H1 (cell line): ENCODE data around the gene CCDC33. TPM values are rescaled to one million over a fixed set of nuclear protein-coding genes. Genes with fewer than 3 reads are reported as not detected.

Experiments
- CTCF ChIA-PET: fragments of 300-600 bp; sonication (Branson Sonifier 250); formaldehyde crosslinking; loops from one replicate; lab custom pipeline; 2021; ENCODE audit not compliant: partially characterized antibody; lab: Charles Lee
- POLR2A ChIA-PET: fragments of 300-600 bp; sonication (Branson Sonifier 250); formaldehyde crosslinking; loops from one replicate; lab custom pipeline; 2021; ENCODE audit warnings: inconsistent platforms; ENCODE audit not compliant: partially characterized antibody; lab: Charles Lee
- DNase-seq, 2 experiments: peaks; one replicate each; pipeline versions ENCODE4 v3.0.0 to v3.0.0-alpha.2; 2010 to 2022; ENCODE audit warnings: low spot score in 2 of 2, low read depth in 1 of 2, mixed read lengths in 1 of 2
- FAIRE-seq: peaks from 2 replicates; lab custom pipeline; 2011; peaks lifted over from hg19 to GRCh38; lab: Jason Lieb, UNC
- H2AFZ ChIP-seq: 2 replicates; pipeline ENCODE4 v1.8.1; 2012; ENCODE audit warnings: low read length, inconsistent platforms
- H2AK5ac ChIP-seq: 2 replicates; pipeline ENCODE4 v1.6.1; 2013; ENCODE audit warnings: low read depth, low read length
- H2BK120ac ChIP-seq: replicated peaks from 2 replicates; pipeline ENCODE3; 2013; ENCODE audit warnings: low read depth, low read length, inconsistent platforms
- H2BK12ac ChIP-seq: 2 replicates; pipeline ENCODE4 v1.6.1; 2013; ENCODE audit warnings: low read depth, low read length
- H2BK15ac ChIP-seq: 2 replicates; pipeline ENCODE4 v1.6.1; 2013; ENCODE audit warnings: low read length
- H2BK20ac ChIP-seq: 2 replicates; pipeline ENCODE4 v1.6.1; 2013; ENCODE audit warnings: low read length
- H2BK5ac ChIP-seq: 2 replicates; pipeline ENCODE4 v1.6.1; 2013; ENCODE audit warnings: low read depth, low read length
- H3K14ac ChIP-seq: 2 replicates; pipeline ENCODE4 v1.6.1; 2013; ENCODE audit warnings: inconsistent platforms; ENCODE audit not compliant: insufficient read length
- H3K18ac ChIP-seq: 2 replicates; pipeline ENCODE4 v1.6.1; 2013; ENCODE audit warnings: low read length; ENCODE audit errors: extremely low read depth
- H3K23ac ChIP-seq: 2 replicates; pipeline ENCODE4 v1.6.1; 2013; ENCODE audit warnings: inconsistent platforms; ENCODE audit not compliant: insufficient read length
- H3K23me2 ChIP-seq: 2 replicates; pipeline ENCODE4 v1.6.1; 2013; ENCODE audit warnings: low read depth, low read length
- H3K27ac ChIP-seq: 2 replicates; pipeline ENCODE4 v1.6.1; 2011; ENCODE audit warnings: low read depth, low read length, inconsistent platforms
- H3K27me3 ChIP-seq, 4 experiments: replicated peaks in 1 of 4; 1 replicate in 1 of 4; 2 replicates in 3 of 4; pipeline versions ENCODE4 v1.6.1 to v1.8.1; 2011 to 2013; ENCODE audit warnings: low read length in 3 of 4, mild to moderate bottlenecking in 3 of 4, inconsistent platforms in 2 of 4, mixed read lengths in 2 of 4, moderate library complexity in 1 of 4; ENCODE audit not compliant: control insufficient read depth in 3 of 4, insufficient read depth in 3 of 4; ENCODE audit errors: extremely low read depth in 1 of 4
- H3K36me3 ChIP-seq, 4 experiments: 2 replicates each; pipeline versions ENCODE4 v1.6.1 to v1.8.1; 2011 to 2013; ENCODE audit warnings: mild to moderate bottlenecking in 4 of 4, low read length in 3 of 4, moderate library complexity in 2 of 4, control low read depth in 1 of 4, inconsistent platforms in 1 of 4; ENCODE audit not compliant: insufficient read depth in 4 of 4, control insufficient read depth in 2 of 4
- H3K4ac ChIP-seq: replicated peaks from 2 replicates; pipeline ENCODE3; 2013; ENCODE audit warnings: low read length, low read depth, mixed read lengths, inconsistent platforms; ENCODE audit not compliant: insufficient read length
- H3K4me1 ChIP-seq, 4 experiments: replicated peaks in 1 of 4; 1 replicate in 1 of 4; 2 replicates in 3 of 4; pipeline versions ENCODE4 v1.6.1 to v1.8.1; 2011 to 2013; ENCODE audit warnings: low read length in 3 of 4, inconsistent platforms in 2 of 4, mixed read lengths in 1 of 4; ENCODE audit not compliant: insufficient read depth in 4 of 4, control insufficient read depth in 3 of 4
- H3K4me2 ChIP-seq, 2 experiments: 2 replicates each; pipeline versions ENCODE4 v1.6.1 to v1.8.1; 2011 to 2013; ENCODE audit warnings: low read depth in 2 of 2, low read length in 2 of 2, control low read depth in 1 of 2, inconsistent platforms in 1 of 2, mild to moderate bottlenecking in 1 of 2; ENCODE audit not compliant: insufficient read depth in 1 of 2
- H3K4me3 ChIP-seq, 4 experiments: fragments of 200-600, 300-600 bp in 1 of 4; sonication (generic), shearing (Covaris generic), sonication (Bioruptor Twin) in 1 of 4; 2 replicates each; pipeline versions ENCODE4 v1.5.1 to v1.8.1; 2011 to 2016; ENCODE audit warnings: low read length in 4 of 4, low read depth in 3 of 4, control low read depth in 2 of 4, inconsistent platforms in 2 of 4, mild to moderate bottlenecking in 2 of 4, mixed read lengths in 1 of 4, moderate library complexity in 1 of 4; ENCODE audit not compliant: insufficient read depth in 2 of 4; ENCODE audit errors: extremely low read depth in 1 of 4
- H3K56ac ChIP-seq: replicated peaks from 2 replicates; pipeline ENCODE3; 2013; ENCODE audit warnings: low read depth, mild to moderate bottlenecking, mixed read lengths, low read length, inconsistent platforms; ENCODE audit not compliant: insufficient read length
- H3K79me1 ChIP-seq: 2 replicates; pipeline ENCODE4 v1.6.1; 2013; ENCODE audit warnings: low read depth, low read length, control low read depth
- H3K79me2 ChIP-seq, 2 experiments: 2 replicates each; pipeline versions ENCODE4 v1.6.1 to v1.8.1; 2012 to 2013; ENCODE audit warnings: low read length in 2 of 2, mild to moderate bottlenecking in 2 of 2, inconsistent platforms in 1 of 2; ENCODE audit not compliant: insufficient read depth in 2 of 2, control insufficient read depth in 1 of 2
- H3K9ac ChIP-seq, 4 experiments: replicated peaks in 1 of 4; 1 replicate in 1 of 4; 2 replicates in 3 of 4; pipeline versions ENCODE4 v1.6.1 to v1.8.1; 2011 to 2013; ENCODE audit warnings: low read depth in 3 of 4, low read length in 3 of 4, control low read depth in 2 of 4, mild to moderate bottlenecking in 2 of 4, moderate library complexity in 2 of 4, inconsistent platforms in 1 of 4; ENCODE audit errors: extremely low read depth in 1 of 4
- H3K9me3 ChIP-seq, 2 experiments: 2 replicates each; pipeline versions ENCODE4 v1.6.1 to v1.8.1; 2012 to 2013; ENCODE audit warnings: mild to moderate bottlenecking in 2 of 2, moderate library complexity in 2 of 2, control low read depth in 1 of 2, inconsistent platforms in 1 of 2, low read depth in 1 of 2, low read length in 1 of 2, mixed read lengths in 1 of 2; ENCODE audit not compliant: insufficient read depth in 2 of 2
- H4K20me1 ChIP-seq, 2 experiments: replicated peaks in 1 of 2; 2 replicates each; pipeline versions ENCODE3 to v1.8.1; 2011 to 2013; ENCODE audit warnings: inconsistent platforms in 2 of 2, low read length in 2 of 2, mild to moderate bottlenecking in 1 of 2; ENCODE audit not compliant: insufficient read depth in 2 of 2, control insufficient read depth in 1 of 2
- H4K5ac ChIP-seq: 2 replicates; pipeline ENCODE4 v1.6.1; 2013; ENCODE audit warnings: low read length, low read depth, mixed read lengths, inconsistent platforms; ENCODE audit not compliant: insufficient read length
- H4K8ac ChIP-seq: 2 replicates; pipeline ENCODE4 v1.8.0; 2013; ENCODE audit warnings: mild to moderate bottlenecking, moderate library complexity, low read length, inconsistent platforms; ENCODE audit not compliant: insufficient read depth; ENCODE audit errors: extremely low read depth
- H4K91ac ChIP-seq: replicated peaks from 2 replicates; pipeline ENCODE3; 2013; ENCODE audit warnings: low read length, mixed read lengths, inconsistent platforms; ENCODE audit not compliant: insufficient read length
- FOSL1 ChIP-seq: IDR thresholded peaks from 2 replicates; pipeline ENCODE4 v1.6.1; 2011; ENCODE audit warnings: mild to moderate bottlenecking, low read depth, low read length, moderate library complexity; ENCODE audit not compliant: insufficient read depth
- RAD21 ChIP-seq, 2 experiments: IDR thresholded peaks in 1 of 2; conservative IDR thresholded peaks in 1 of 2; 2 replicates each; pipeline ENCODE4 v1.6.1; 2011; ENCODE audit warnings: low read depth in 2 of 2, low read length in 2 of 2, improper control_type of control experiment in 1 of 2, inconsistent platforms in 1 of 2, mild to moderate bottlenecking in 1 of 2, moderate library complexity in 1 of 2
- WGBS, 2 experiments: shearing (Covaris generic) in 1 of 2; methylation state at CpG; one replicate each; pipeline versions ENCODE4 v1.1.6 to v1.1.7; 2013 to 2015; ENCODE audit warnings: low lambda C conversion rate in 2 of 2, mixed read lengths in 2 of 2, inconsistent platforms in 1 of 2, low coverage in 1 of 2, missing lambda C conversion rate in 1 of 2; ENCODE audit not compliant: insufficient replicate concordance in 2 of 2, insufficient coverage in 1 of 2, insufficient read length in 1 of 2; ENCODE audit errors: extremely low coverage in 1 of 2, missing lambda C conversion rate in 1 of 2; 5-methylcytosine and 5-hydroxymethylcytosine counted together
- polyA plus RNA-seq, 7 experiments: library from polyadenylated mRNA; depleted of rRNA in 3 of 7; stranded (reverse) in 5 of 7; unstranded in 2 of 7; fragments of >200 nt in 5 of 7; fragments of 200-250 nt in 2 of 7; gene quantifications; 1 replicate in 5 of 7; 2 replicates in 1 of 7; 4 replicates in 1 of 7; pipeline versions ENCODE4 v1.2.1 to v1.2.3, GENCODE V29; 2011 to 2013; ENCODE audit warnings: missing spikeins in 2 of 7, mixed read lengths in 2 of 7
- total RNA-seq: library from RNA; stranded (reverse); fragmentation: NEBNext Ultra II Directional; extraction: Animal tissue kit (Norgen Biotek cat#: 25700); gene quantifications from 2 replicates; pipeline ENCODE4 v1.2.1, GENCODE V29; 2021
- TF ChIP-seq, protein P1 (sequence below), 3 experiments: IDR thresholded peaks; 1 replicate in 2 of 3; 2 replicates in 1 of 3; pipeline versions ENCODE4 v1.5.1 to v1.6.1; 2011; ENCODE audit warnings: low read length in 3 of 3, mild to moderate bottlenecking in 3 of 3, inconsistent platforms in 2 of 3, low read depth in 1 of 3, moderate library complexity in 1 of 3; ENCODE audit not compliant: insufficient read depth in 1 of 3; ENCODE audit errors: control extremely low read depth in 1 of 3

The CCDC33 gene
- total and polyA plus RNA-seq, 2 of the 8 experiments (the other 6 are each of a cell fraction or from before 2014, with no cell fraction given) = 2.0 to 2.7 TPM

DNA sequence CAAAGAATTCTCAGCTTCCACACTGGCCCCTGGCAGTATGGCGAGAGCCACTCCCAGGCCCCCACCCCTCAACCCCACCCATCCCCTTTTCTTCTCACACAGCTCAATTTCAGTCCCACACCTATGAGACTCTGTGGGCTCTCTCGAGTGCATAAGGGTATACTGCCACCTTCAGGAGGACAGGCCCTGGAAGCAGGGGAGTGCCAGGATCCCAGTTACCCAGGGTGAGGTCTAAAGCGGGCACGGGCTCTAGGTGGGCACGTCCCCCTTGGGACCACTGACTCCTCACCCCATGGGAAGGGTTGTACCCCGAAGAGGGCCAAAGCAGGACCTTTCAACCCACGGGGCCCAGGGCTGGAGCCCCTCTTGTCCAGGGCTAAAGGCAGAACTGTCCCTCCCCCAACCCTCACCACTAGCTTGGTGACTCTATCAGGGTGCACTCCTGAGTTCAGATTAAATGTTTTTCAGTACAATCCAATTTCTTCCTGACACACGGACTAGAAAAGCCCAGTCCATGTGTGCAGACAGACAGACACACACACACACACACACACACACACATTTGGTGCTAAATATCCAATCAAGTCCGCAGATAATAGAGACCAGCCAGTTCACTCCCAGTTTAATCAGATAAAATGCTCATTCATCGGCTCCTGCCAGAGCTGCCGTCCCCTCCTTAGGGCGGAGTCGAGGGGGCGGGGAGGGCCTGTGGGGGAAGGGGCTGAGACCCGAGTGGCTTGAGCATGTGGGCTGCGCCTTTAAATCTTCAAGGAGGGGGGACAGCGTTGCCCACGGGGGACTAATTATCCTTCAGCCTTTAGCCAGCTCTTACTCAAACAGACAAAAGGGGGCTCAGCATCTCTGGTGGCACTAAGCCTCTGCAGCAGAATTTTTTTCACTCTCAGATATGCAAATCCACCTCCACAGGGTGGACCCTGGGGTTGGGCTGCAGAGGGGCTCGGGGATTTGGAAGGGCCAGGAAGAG lies 72.0 kb downstream of the CCDC33 start:
- Histone ChIP-seq H3K27ac (no peak overlapping the region), H3K4me1 (peaks cover 0 to 36% (median 22%) of the 10 kb centered on the region in 4 experiments; a peak in 6 of 7 replicates), H3K23ac (no peak overlapping the region), H2AK5ac (no peak overlapping the region), H3K27me3 (peaks cover 0 to 10% (median 0%) of the 10 kb centered on the region in 4 experiments; a peak in 4 of 7 replicates), H4K91ac (no peak overlapping the region), H2BK20ac (no peak overlapping the region), H4K8ac (no peak overlapping the region), H4K5ac (no peak overlapping the region), H2BK15ac (no peak overlapping the region), H3K23me2 (no peaks in the 10 kb centered on the region), H2BK12ac (no peak overlapping the region), H2BK120ac (no peak overlapping the region), H3K79me2 (no peaks in the 10 kb centered on the region), H3K18ac (0 out of 2 replicates have a peak overlapping the region, but pooled peaks have one; percentile 62), H3K36me3 (no peaks in the 10 kb centered on the region), H3K4ac (no peak overlapping the region), H3K9me3 (no peaks in the 10 kb centered on the region), H2AFZ (no peak overlapping the region), H3K4me2 (peak overlapping the region; percentile 2 to 55; a peak in 3 of 4 replicates), H3K79me1 (no peaks in the 10 kb centered on the region), H3K56ac (no peak overlapping the region), H2BK5ac (no peak overlapping the region), H4K20me1 (no peaks in the 10 kb centered on the region), H3K14ac (no peak overlapping the region), H3K9ac (no peak overlapping the region), H3K4me3 (peak overlapping the region in 1 of 4 experiments; percentile 37; a peak in 2 of 8 replicates)
- ChIA-PET CTCF (interaction anchor here (0.5 to 10.0 kb wide), 82 partner anchors 9 to 967 kb away, joined by 3 to 353 read pairs (median 5); partner anchors contain the start of genes CCDC33, ISLR, ISLR2 and PML), POLR2A (interaction anchor here (0.6 to 3.5 kb wide), 6 partner anchors 11 to 503 kb away, joined by 3 to 19 read pairs (median 3); no protein-coding TSS in a partner anchor)
- 24% methylated on average over 17 of the region's 19 CpGs; no CpG with 5 or more reads in 1 of the 2 experiments for WGBS, 2 experiments
- DNase-seq = peak in 1 of 2 experiments; percentile 74
- TF ChIP-seq FOSL1 = no peak
- TF ChIP-seq, protein P1, sequence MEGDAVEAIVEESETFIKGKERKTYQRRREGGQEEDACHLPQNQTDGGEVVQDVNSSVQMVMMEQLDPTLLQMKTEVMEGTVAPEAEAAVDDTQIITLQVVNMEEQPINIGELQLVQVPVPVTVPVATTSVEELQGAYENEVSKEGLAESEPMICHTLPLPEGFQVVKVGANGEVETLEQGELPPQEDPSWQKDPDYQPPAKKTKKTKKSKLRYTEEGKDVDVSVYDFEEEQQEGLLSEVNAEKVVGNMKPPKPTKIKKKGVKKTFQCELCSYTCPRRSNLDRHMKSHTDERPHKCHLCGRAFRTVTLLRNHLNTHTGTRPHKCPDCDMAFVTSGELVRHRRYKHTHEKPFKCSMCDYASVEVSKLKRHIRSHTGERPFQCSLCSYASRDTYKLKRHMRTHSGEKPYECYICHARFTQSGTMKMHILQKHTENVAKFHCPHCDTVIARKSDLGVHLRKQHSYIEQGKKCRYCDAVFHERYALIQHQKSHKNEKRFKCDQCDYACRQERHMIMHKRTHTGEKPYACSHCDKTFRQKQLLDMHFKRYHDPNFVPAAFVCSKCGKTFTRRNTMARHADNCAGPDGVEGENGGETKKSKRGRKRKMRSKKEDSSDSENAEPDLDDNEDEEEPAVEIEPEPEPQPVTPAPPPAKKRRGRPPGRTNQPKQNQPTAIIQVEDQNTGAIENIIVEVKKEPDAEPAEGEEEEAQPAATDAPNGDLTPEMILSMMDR (IDR thresholded peaks at IDR 0.05; ENCODE audit: control extremely low read depth in 1 of 3, insufficient read depth in 1 of 3, low read depth in 1 of 3, low read length in 3 of 3) = peak; percentile 74 to 87 (median 85)
- TF ChIP-seq RAD21 (IDR thresholded peaks at IDR 0.05 in 1 of 2, conservative IDR thresholded peaks at IDR 0.05 in 1 of 2; ENCODE audit: low read depth in 2 of 2, low read length in 2 of 2) = peak; percentile 87 to 89
- FAIRE-seq = peak; percentile 24
